Keratinocyte (primary cell): Measurements from ENCODE around the gene ZNF440. TPM values are rescaled to one million over a fixed set of nuclear protein-coding genes. Genes with fewer than 3 reads are reported as not detected.

ENCODE experiments used
- DNase-seq: peaks from one replicate; pipeline ENCODE4 v3.0.0-alpha.2; 2011; ENCODE audit warnings: low read depth, missing footprints, low spot score
- FAIRE-seq: peaks from 2 replicates; lab custom pipeline; 2011; peaks lifted over from hg19 to GRCh38; lab: Jason Lieb, UNC
- H2AFZ ChIP-seq: 2 replicates; pipeline ENCODE4 v1.6.0; 2012; ENCODE audit warnings: low read length, control low read depth, inconsistent platforms; ENCODE audit not compliant: control insufficient read depth
- H3K27ac ChIP-seq: 2 replicates; pipeline ENCODE4 v1.5.1; 2011; ENCODE audit warnings: low read length; ENCODE audit not compliant: control insufficient read depth, insufficient read depth
- H3K27me3 ChIP-seq: 3 replicates; pipeline ENCODE4 v1.6.0; 2011; ENCODE audit warnings: low read length; ENCODE audit not compliant: control insufficient read depth, insufficient read depth; ENCODE audit errors: extremely low read depth
- H3K36me3 ChIP-seq, 2 experiments: 2 replicates in 1 of 2; 3 replicates in 1 of 2; pipeline ENCODE4 v1.5.1; 2011; ENCODE audit warnings: low read length in 2 of 2, mild to moderate bottlenecking in 1 of 2; ENCODE audit not compliant: control insufficient read depth in 2 of 2, insufficient read depth in 2 of 2; ENCODE audit errors: extremely low read depth in 1 of 2
- H3K4me1 ChIP-seq: 3 replicates; pipeline ENCODE4 v1.5.1; 2011; ENCODE audit warnings: low read length; ENCODE audit not compliant: control insufficient read depth, insufficient read depth; ENCODE audit errors: extremely low read depth
- H3K4me2 ChIP-seq: 3 replicates; pipeline ENCODE4 v1.6.0; 2011; ENCODE audit warnings: low read depth, low read length; ENCODE audit not compliant: control insufficient read depth, insufficient read depth; ENCODE audit errors: extremely low read depth
- H3K4me3 ChIP-seq, 3 experiments: fragments of 200-600 bp in 1 of 3; sonication (generic) in 1 of 3; 2 replicates in 2 of 3; 3 replicates in 1 of 3; pipeline ENCODE4 v1.5.1; 2011 to 2016; ENCODE audit warnings: low read length in 3 of 3, mild to moderate bottlenecking in 3 of 3, control low read depth in 2 of 3, inconsistent platforms in 1 of 3, low read depth in 1 of 3, mixed read lengths in 1 of 3, mixed run types in 1 of 3, moderate library complexity in 1 of 3; ENCODE audit not compliant: control insufficient read depth in 2 of 3, insufficient read depth in 2 of 3; ENCODE audit errors: extremely low read depth in 1 of 3
- H3K79me2 ChIP-seq: 2 replicates; pipeline ENCODE4 v1.6.0; 2012; ENCODE audit warnings: low read length; ENCODE audit not compliant: control insufficient read depth, insufficient read depth
- H3K9ac ChIP-seq: 3 replicates; pipeline ENCODE4 v1.6.0; 2011; ENCODE audit warnings: low read length; ENCODE audit not compliant: control insufficient read depth, insufficient read depth; ENCODE audit errors: extremely low read depth
- H3K9me1 ChIP-seq: 3 replicates; pipeline ENCODE4 v1.6.0; 2011; ENCODE audit warnings: low read length; ENCODE audit not compliant: control insufficient read depth, insufficient read depth; ENCODE audit errors: extremely low read depth
- H3K9me3 ChIP-seq: 2 replicates; pipeline ENCODE4 v1.5.1; 2012; ENCODE audit warnings: low read depth, low read length; ENCODE audit not compliant: control insufficient read depth
- H4K20me1 ChIP-seq: 3 replicates; pipeline ENCODE4 v1.6.0; 2011; ENCODE audit warnings: low read length; ENCODE audit not compliant: control insufficient read depth, insufficient read depth; ENCODE audit errors: extremely low read depth
- EZH2 ChIP-seq: IDR thresholded peaks from one replicate; pipeline ENCODE4 v1.6.1; 2012; ENCODE audit warnings: inconsistent platforms, mild to moderate bottlenecking, low read length, moderate library complexity
- dilution Hi-C: fragments of 300-500 bp; cut with MboI; formaldehyde crosslinking; loops from one replicate; pipeline ENCODE4 v1.7.0; 2020; ENCODE audit warnings: low sequenced_read_pairs; ENCODE audit not compliant: extremely low pct_ligation_motif_present
- polyA plus RNA-seq, 5 experiments: library from polyadenylated mRNA; depleted of rRNA in 3 of 5; stranded (reverse) in 3 of 5; stranded (forward) in 1 of 5; unstranded in 1 of 5; fragments of >200 nt; gene quantifications; 1 replicate in 1 of 5; 2 replicates in 3 of 5; 3 replicates in 1 of 5; pipeline versions ENCODE4 v1.2.1 to v1.2.3, GENCODE V29; 2011 to 2012; ENCODE audit warnings: missing spikeins in 2 of 5, low read depth in 1 of 5, low replicate concordance in 1 of 5
- TF ChIP-seq, protein P1 (sequence below), 3 experiments: IDR thresholded peaks in 1 of 3; conservative IDR thresholded peaks in 1 of 3; optimal IDR thresholded peaks in 1 of 3; 2 replicates in 2 of 3; 3 replicates in 1 of 3; pipeline versions ENCODE3 to v1.5.1; 2011; ENCODE audit warnings: low read length in 3 of 3, mild to moderate bottlenecking in 3 of 3, moderate library complexity in 2 of 3, control low read depth in 1 of 3, inconsistent platforms in 1 of 3; ENCODE audit not compliant: insufficient read depth in 2 of 3; ENCODE audit errors: extremely low read depth in 1 of 3

Gene ZNF440
- polyA plus RNA-seq, 1 donor (not counting 4 experiments of a cell fraction or from before 2014, with no cell fraction given) = 10.7 TPM

DNA sequence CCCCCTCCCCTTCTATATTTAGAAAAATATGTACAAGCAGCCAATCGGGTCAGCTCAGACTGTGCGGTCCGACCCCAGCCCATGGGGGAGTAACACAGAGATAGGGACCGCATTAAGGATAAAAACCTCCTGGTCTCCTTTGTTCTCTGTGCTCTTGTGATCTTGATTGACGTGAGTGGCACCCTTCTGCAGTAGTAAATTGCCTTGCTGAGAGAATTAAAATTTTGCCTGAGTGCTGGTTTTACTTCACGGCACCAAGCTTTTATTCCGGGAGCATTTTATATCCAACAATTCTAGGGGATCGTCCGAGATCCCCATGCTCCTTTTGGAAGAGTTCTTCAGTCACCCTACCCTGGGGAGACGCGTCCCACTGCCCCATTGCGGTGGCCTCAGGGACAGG lies 66.5 kb downstream of the ZNF440 start:
- Histone ChIP-seq H3K4me2 (no peak overlapping the region), H3K9me3 (no peaks in the 10 kb centered on the region), H3K79me2 (no peaks in the 10 kb centered on the region), H3K9ac (no peak overlapping the region), H3K9me1 (no peaks in the 10 kb centered on the region), H3K36me3 (no peaks in the 10 kb centered on the region), H3K4me3 (no peak overlapping the region), H3K4me1 (no peaks in the 10 kb centered on the region), H3K27me3 (no peaks in the 10 kb centered on the region), H4K20me1 (no peaks in the 10 kb centered on the region), H3K27ac (no peak overlapping the region), H2AFZ (no peak overlapping the region)
- dilution Hi-C loops = loop anchor here (5.0 kb wide), 1 partner anchor 33 kb away; the partner anchor contains the start of gene ZNF439
- FAIRE-seq = no peak
- no peak for DNase-seq
- TF ChIP-seq, protein P1, sequence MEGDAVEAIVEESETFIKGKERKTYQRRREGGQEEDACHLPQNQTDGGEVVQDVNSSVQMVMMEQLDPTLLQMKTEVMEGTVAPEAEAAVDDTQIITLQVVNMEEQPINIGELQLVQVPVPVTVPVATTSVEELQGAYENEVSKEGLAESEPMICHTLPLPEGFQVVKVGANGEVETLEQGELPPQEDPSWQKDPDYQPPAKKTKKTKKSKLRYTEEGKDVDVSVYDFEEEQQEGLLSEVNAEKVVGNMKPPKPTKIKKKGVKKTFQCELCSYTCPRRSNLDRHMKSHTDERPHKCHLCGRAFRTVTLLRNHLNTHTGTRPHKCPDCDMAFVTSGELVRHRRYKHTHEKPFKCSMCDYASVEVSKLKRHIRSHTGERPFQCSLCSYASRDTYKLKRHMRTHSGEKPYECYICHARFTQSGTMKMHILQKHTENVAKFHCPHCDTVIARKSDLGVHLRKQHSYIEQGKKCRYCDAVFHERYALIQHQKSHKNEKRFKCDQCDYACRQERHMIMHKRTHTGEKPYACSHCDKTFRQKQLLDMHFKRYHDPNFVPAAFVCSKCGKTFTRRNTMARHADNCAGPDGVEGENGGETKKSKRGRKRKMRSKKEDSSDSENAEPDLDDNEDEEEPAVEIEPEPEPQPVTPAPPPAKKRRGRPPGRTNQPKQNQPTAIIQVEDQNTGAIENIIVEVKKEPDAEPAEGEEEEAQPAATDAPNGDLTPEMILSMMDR (optimal IDR thresholded peaks at IDR 0.05 in 1 of 3, IDR thresholded peaks at IDR 0.05 in 1 of 3, conservative IDR thresholded peaks at IDR 0.05 in 1 of 3; ENCODE audit: extremely low read depth in 1 of 3, insufficient read depth in 2 of 3, low read length in 3 of 3) = no peak

DNA sequence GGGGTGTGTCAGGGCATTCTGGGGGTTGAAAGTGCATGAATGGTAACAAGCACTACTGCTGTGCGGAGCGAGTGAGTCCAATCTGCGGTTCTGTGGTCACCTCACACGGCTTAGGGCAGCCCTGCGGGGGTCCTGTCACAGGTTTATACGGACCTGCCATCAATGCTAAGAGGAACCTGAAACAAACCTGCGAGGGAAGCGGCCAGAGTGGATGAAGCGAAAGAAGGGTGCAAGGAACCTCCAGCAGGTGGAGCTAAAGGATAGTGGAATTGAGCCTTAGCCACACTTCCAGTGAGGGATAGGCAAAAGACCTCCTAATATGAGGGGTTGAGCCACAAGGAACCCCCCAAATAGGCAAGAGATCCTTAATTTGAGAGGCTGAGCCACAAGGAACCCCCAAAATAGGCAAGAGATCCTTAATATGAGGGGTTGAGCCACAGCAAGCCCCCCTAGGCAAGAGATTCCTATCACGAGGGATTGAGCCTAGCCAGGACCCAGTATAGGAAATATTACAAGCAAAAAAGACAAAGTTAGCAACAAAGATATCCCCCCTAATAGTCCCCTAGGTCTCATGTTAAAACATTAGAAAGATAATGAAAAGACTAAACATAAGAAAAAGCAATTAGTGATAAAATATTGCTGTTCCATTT lies 67.2 kb downstream of the ZNF440 start:
- no peaks in the 10 kb centered on the region for H3K79me2 ChIP-seq
- no peak overlapping the region for H3K4me2 ChIP-seq
- H3K9me3 ChIP-seq = no peaks in the 10 kb centered on the region
- H3K4me1 ChIP-seq = no peaks in the 10 kb centered on the region
- no peaks in the 10 kb centered on the region for H3K9me1 ChIP-seq
- no peak overlapping the region for H2AFZ ChIP-seq
- H3K9ac ChIP-seq = no peak overlapping the region
- TF ChIP-seq, protein P1 (optimal IDR thresholded peaks at IDR 0.05 in 1 of 3, IDR thresholded peaks at IDR 0.05 in 1 of 3, conservative IDR thresholded peaks at IDR 0.05 in 1 of 3; ENCODE audit: extremely low read depth in 1 of 3, insufficient read depth in 2 of 3, low read length in 3 of 3) = peak; percentile 64 to 80 (median 77)
- no peak for TF ChIP-seq EZH2
- no peak overlapping the region for H3K27ac ChIP-seq
- no peak overlapping the region for H3K4me3 ChIP-seq
- H4K20me1 ChIP-seq = no peaks in the 10 kb centered on the region
- dilution Hi-C loops = loop anchor here (5.0 kb wide), 1 partner anchor 34 kb away; the partner anchor contains the start of gene ZNF439
- H3K27me3 ChIP-seq = no peaks in the 10 kb centered on the region
- DNase-seq (no peak), FAIRE-seq (no peak)
- no peaks in the 10 kb centered on the region for H3K36me3 ChIP-seq
